RPMI7951 (cell line): Measurements from ENCODE around the gene BORCS5. TPM values are rescaled to one million over a fixed set of nuclear protein-coding genes. Genes with fewer than 3 reads are reported as not detected.
"Not testable (repeated sequence)": the region's sequence is repeated elsewhere in the genome, so short reads cannot be mapped to it uniquely, and the experiment has no call there.

Experiments
- DNase-seq: peaks from one replicate; pipeline ENCODE4 v3.0.0-alpha.2; 2012; ENCODE audit warnings: low read depth
- total RNA-seq: library from RNA; depleted of rRNA; stranded (reverse); fragments of >200 nt; shearing (Covaris generic); gene quantifications from 2 replicates; pipeline ENCODE4 v1.2.3, GENCODE V29; 2014

Gene BORCS5
- total RNA-seq, 1 experiment from 2014 or later, result 12.5 TPM

DNA sequence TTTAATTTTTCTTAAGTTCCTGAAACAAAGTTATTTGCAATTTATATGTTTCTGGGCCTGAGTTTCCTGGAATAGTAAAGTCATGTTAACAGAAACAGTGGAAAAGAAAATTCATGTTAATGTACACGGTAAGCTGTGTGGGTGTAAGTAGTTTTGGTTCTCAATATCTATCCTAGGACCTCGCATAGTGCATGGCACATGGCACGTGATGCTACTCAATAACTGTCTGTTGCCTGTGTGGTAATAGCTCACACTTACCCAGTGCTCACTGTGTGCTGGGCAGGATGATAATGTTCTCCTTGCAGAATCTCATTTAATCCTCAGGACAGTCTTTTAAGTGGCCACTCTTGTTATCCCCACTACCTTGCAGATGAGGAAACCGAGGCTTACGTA is 105.0 kb downstream of the BORCS5 start:
- DNase-seq, result no peak

GRCh38 chr12:12465522-12465921 is 108.6 kb downstream of the BORCS5 start:
- no peak for DNase-seq

DNA sequence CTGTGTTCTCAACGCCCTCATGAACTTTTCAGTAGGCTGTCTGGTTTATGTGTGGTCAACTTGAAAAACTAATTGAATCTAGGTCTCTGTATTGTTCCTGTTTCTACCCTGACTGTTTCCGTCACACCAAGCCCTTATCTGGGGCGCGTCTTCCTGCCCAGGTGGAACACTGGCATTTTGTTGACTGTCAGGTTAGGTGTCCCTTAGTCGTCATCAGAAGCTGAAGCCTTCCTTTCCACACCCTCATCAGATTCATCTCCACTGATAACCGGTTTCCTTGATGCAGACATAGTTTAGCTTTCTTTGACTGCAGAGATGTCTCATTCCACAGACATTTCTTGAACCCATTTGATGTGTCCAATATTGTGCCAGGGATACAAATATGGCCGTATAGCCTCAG is 109.3 kb downstream of the BORCS5 start:
- DNase-seq, result no peak

DNA sequence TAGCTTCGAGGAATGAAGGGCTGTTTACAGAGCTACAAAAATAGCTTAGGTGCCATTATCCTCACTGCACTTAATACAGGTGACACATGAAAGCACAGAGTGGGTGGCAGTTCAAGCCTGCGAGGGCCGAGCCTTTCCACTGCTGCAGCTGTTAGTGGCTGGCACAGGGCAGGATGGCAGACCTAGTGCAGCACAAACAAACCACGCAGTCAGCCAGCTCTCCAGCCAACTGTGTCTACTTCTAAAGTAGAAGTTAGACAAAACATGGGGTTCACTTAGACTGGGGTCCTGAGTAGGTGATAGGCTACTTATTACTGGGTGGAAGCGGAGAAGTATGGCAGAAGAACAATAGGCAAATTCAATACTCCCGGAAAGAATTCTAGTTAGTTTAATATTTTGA is 110.4 kb downstream of the BORCS5 start:
- DNase-seq, result no peak

DNA sequence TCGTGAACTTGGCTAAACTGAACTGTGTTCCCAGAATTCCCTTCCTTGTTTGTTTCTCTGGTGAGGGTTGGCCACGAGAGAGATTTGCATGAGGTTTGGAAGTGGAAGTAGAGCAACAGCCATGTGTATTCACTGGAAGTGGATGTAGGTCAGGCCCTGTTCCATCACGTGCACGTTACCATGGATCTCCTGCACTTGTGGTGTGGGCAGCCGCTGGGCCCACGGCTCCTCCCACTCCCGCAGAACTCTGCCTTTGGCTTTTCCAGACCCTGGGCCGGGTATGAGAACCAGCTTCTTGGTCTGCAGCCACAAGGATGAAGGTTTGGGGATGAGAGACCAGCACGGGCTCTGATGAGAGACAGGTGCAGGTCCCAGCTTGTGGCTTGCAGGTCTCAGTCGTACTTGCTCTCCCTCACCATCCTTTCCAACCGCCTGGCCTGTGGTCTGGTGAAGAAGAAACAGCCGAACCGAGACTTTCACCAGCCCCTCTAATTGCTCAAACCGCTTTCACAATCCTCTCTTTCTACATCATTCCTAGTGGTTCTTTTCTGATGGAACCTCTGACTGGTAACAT is 110.9 kb downstream of the BORCS5 start:
- DNase-seq, result peak; percentile 29

- DNase-seq, result no peak
Observed at GRCh38 chr12:12468575-12468974, 111.7 kb downstream of the BORCS5 start.

- DNase-seq, result no peak
Observed at GRCh38 chr12:12469386-12469785, 112.5 kb downstream of the BORCS5 start.

GRCh38 chr12:12470751-12471306 is 114.0 kb downstream of the BORCS5 start:
- DNase-seq, result peak; percentile 6

- not testable (repeated sequence) for DNase-seq
Observed at GRCh38 chr12:12471982-12472961, 115.4 kb downstream of the BORCS5 start.

GRCh38 chr12:12473223-12473622 is 116.3 kb downstream of the BORCS5 start:
- no peak for DNase-seq

GRCh38 chr12:12474471-12474928 is 117.6 kb downstream of the BORCS5 start:
- DNase-seq, result no peak

DNA sequence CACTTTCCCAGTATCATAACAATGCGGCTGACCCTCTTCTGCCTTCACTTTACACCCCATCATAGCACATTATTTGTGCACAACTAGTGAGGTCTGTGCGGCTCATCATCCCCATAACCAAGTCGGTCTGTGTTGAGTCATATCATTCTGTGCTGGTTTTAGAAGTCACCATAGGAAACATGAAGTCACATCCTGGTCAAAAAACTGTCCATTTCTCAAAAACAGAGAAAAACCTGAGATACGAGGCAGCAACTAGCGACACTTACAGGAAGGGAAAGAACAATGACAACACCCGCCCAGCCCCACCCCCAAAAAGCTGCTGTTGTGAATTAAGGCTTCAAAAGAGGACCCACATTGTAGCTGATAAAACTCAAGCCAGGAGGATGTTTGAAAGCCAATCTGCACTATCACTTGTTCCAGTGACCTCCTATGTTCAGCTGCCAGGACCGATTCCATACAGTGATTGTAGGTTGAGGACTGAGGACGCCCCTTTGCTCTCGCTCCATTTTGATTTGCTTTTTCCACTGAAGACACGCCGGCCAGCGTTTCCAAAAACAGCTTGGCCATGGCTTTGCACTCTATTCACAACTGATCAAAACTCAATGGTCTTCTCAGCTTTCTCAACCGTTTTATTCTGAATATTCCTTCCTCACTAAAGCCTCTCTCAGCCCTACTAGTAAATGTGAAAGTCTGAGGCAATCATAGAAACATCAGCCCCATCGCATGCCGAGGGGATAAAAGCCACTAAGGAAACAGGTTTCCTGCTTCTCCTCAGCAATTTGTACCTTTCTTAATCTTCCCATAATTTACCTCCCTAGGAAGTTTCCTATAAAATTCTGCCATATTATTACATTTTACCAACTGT is 118.3 kb downstream of the BORCS5 start:
- DNase-seq, result no peak

GRCh38 chr12:12476857-12477531 is 120.1 kb downstream of the BORCS5 start:
- DNase-seq, result no peak

DNA sequence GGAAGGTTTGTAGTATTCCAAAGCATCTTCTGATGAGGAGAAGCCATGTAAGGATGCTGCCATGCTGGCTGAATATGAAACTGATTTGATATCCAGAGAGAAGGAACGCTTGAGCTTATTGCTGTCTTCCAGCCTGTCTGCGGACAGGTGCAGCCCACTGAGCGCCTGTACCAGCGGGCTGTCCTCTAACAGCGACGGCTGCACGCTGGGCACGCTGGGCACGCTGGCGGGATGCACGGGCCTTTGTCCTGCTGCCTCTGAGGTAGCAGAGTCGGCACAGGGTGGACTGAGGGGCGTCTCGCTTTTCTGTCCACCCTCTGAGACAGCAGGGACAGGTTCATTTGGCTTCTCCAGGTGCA is 120.6 kb downstream of the BORCS5 start:
- DNase-seq, result no peak

DNA sequence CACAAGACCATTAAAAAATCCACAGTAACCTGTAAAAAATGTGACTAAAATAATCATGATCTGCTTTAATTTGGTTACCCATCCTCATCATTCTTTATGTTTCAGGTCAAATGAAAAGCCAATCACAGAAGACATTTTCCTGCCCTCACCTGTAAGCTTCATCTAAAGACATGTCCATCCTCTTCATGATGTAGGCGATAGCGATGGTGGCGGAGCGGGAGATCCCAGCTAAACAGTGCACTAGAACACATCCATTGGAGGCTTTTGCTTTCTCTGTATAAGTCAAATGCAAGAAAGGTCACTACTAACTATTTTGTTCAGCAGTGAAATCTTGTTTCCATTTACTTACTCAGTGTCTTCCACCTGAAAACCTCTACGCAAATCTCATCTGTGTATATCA is 123.2 kb downstream of the BORCS5 start:
- DNase-seq, result no peak

- no peak for DNase-seq
Observed at GRCh38 chr12:12481631-12482030, 124.8 kb downstream of the BORCS5 start.

DNA sequence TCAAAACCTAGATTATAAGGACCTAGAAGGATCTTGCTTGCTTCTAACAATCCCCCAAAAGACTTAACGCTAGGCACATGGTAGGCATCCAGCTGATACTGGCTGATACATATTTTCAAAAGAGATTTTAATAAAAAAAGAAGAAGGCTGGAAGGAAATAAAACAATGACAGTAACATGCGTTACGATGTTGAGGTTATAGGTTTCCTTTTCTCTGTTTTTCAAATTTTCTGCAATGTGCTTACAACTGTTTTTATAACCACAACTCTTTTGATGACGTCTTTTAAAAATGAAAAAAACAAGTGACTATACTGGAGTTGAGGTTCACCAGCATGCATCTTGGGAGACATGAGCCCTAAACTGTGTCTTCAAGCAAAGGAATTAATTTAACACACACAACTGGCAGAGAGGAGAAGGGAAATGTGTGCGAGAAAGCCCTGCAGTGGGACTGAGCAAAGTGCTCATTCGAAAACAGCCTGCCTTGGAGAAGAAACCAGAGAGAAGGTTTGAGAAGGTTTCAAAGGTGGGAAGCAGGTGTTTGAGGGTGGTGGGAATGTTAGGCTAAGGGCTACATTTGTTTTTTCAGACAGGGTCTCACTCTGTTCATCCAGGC is 125.4 kb downstream of the BORCS5 start:
- DNase-seq, result no peak

GRCh38 chr12:12482959-12483358 is 126.1 kb downstream of the BORCS5 start:
- DNase-seq, result no peak

DNA sequence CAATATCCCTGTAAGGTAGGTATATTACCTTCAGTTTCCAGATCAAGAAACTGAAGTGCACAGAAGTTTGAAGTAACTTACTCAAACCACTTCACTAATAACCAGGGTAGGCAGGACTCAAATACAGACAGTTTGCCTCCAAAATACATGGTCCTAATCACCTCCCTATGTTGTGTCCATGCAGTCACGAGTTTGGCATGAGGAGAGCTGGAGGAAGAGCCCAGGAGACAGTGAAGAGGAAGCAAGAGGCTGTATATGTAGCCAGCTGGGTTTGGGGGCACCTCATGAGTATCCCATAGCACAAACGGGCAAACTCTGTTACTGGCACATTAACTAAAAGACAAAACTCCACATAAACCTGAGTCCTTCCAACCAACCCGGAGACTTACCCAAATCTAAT is 126.6 kb downstream of the BORCS5 start:
- DNase-seq, result no peak

DNA sequence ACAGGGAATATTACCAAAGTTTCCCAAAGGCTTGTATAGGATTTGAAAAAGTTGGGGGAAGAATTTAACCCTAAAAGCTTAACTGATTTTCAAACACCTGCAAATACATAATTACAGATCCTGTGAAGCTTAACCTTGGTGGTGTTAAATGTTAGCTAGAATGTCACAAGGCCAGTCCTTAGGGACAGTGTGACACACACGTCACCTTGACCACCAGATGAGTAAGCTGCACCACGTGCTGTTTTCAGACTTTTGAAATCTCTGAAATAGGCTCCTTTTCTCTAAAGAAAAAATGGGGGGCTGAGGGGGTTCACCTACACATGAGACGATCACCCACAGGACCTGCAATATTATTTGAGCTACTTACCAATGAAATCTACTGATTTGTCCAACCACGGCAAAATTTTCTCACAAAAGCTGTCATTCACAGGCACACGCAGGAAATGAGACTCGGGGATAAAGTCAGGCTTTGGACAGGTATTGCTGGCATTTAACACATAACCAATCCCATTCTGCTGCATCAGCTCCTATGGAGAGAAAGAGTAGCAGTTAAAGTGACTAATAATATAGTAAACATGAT is 129.9 kb downstream of the BORCS5 start:
- no peak for DNase-seq

DNA sequence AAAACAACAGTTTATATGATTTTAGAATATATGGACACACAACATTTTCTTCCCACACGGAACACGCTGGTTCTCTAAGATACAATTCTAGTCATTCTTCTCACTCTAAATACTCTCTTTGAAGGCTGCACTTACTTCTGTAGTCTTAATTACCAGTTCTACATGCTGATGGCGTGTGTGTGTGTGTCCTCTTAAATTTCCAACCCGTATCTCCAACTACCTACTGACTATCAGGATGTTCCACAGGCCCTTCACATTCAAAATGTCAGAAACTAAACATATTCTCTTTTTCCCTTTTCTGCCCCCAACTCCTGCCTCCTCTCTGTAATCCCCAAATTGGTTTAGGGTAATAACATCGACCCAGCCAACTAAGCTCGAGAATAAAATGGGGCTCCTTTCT is 130.6 kb downstream of the BORCS5 start:
- no peak for DNase-seq
